Mesothelial cell of epicardium (in vitro differentiated cells): Measurements from ENCODE around the gene CHRNB1. TPM values are rescaled to one million over a fixed set of nuclear protein-coding genes. Genes with fewer than 3 reads are reported as not detected.

ENCODE experiments used
- DNase-seq, 2 experiments: peaks; one replicate each; pipeline ENCODE4 v3.0.0; 2021; ENCODE audit warnings: low spot score in 2 of 2; ENCODE audit not compliant: unreplicated experiment in 2 of 2
- H3K27ac Mint-ChIP-seq: 2 replicates; pipeline ENCODE4 v1.8.0; 2021; ENCODE audit warnings: mixed read lengths
- H3K27me3 Mint-ChIP-seq: 2 replicates; pipeline ENCODE4 v1.8.0; 2021; ENCODE audit warnings: low read depth, mixed read lengths
- H3K36me3 Mint-ChIP-seq: 2 replicates; pipeline ENCODE4 v1.8.0; 2021; ENCODE audit warnings: mixed read lengths
- H3K4me1 Mint-ChIP-seq: 2 replicates; pipeline ENCODE4 v1.8.0; 2021; ENCODE audit warnings: mixed read lengths
- H3K4me3 Mint-ChIP-seq: 2 replicates; pipeline ENCODE4 v1.8.0; 2021; ENCODE audit warnings: mild to moderate bottlenecking, moderate library complexity, mixed read lengths
- H3K9me3 Mint-ChIP-seq: 2 replicates; pipeline ENCODE4 v1.8.0; 2021; ENCODE audit warnings: mixed read lengths
- total RNA-seq: library from RNA; stranded (reverse); gene quantifications from 3 replicates; pipeline ENCODE4 v1.2.1, GENCODE V29; 2021
- TF ChIP-seq, protein P1 (sequence below): fragments of 200-600 bp; sonication (generic); IDR thresholded peaks from one replicate; pipeline ENCODE4 v1.5.0; 2021; ENCODE audit warnings: antibody characterized with exemption; ENCODE audit not compliant: unreplicated experiment

CHRNB1 gene
- total RNA-seq, 1 donor from 2014 or later: 17.7 TPM

DNA sequence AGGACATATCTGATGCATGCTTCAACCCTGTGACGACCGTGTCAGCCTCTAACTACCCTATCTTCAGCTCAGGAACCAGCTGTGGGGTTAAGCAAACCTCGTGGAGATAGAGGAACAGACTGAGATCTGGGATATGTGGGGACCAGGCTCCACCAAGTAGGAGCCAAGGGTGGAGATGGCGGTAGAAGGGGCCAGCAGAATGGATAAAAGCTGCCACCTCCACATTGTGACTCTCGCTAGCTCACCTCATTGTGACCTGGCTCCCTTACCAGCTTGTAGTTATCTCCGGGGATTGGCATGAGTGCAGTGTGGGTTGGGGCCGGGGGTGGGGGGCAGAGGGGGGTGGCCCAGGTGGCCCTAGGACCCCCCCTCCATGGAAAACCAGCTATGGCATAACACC, 19.5 kb upstream of the CHRNB1 start, which contains the start of gene SPEM2:
Gene SPEM2 (plus strand): TSS at position 301 of the 400 bp plus-strand sequence. CDS start 73 bp downstream, at position 374.
- DNase-seq: no peak
- Mint-ChIP-seq H3K9me3 (no peaks in the 10 kb centered on the region), H3K36me3 (no peaks in the 10 kb centered on the region), H3K4me3 (no peak within 1 kb of the TSS), H3K27me3 (no peaks in the 10 kb centered on the region), H3K4me1 (no peaks in the 10 kb centered on the region), H3K27ac (no peak within 1 kb of the TSS)
- TF ChIP-seq, protein P1, sequence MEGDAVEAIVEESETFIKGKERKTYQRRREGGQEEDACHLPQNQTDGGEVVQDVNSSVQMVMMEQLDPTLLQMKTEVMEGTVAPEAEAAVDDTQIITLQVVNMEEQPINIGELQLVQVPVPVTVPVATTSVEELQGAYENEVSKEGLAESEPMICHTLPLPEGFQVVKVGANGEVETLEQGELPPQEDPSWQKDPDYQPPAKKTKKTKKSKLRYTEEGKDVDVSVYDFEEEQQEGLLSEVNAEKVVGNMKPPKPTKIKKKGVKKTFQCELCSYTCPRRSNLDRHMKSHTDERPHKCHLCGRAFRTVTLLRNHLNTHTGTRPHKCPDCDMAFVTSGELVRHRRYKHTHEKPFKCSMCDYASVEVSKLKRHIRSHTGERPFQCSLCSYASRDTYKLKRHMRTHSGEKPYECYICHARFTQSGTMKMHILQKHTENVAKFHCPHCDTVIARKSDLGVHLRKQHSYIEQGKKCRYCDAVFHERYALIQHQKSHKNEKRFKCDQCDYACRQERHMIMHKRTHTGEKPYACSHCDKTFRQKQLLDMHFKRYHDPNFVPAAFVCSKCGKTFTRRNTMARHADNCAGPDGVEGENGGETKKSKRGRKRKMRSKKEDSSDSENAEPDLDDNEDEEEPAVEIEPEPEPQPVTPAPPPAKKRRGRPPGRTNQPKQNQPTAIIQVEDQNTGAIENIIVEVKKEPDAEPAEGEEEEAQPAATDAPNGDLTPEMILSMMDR: no peak

- no peak for DNase-seq
- Mint-ChIP-seq H3K27me3 (no peaks in the 10 kb centered on the region), H3K4me1 (no peaks in the 10 kb centered on the region), H3K9me3 (no peaks in the 10 kb centered on the region), H3K4me3 (no peak overlapping the region), H3K36me3 (no peaks in the 10 kb centered on the region), H3K27ac (no peak overlapping the region)
- TF ChIP-seq, protein P1: no peak
These were observed 19.1 kb upstream of the CHRNB1 start for GRCh38 chr17:7425756-7426155.

DNA sequence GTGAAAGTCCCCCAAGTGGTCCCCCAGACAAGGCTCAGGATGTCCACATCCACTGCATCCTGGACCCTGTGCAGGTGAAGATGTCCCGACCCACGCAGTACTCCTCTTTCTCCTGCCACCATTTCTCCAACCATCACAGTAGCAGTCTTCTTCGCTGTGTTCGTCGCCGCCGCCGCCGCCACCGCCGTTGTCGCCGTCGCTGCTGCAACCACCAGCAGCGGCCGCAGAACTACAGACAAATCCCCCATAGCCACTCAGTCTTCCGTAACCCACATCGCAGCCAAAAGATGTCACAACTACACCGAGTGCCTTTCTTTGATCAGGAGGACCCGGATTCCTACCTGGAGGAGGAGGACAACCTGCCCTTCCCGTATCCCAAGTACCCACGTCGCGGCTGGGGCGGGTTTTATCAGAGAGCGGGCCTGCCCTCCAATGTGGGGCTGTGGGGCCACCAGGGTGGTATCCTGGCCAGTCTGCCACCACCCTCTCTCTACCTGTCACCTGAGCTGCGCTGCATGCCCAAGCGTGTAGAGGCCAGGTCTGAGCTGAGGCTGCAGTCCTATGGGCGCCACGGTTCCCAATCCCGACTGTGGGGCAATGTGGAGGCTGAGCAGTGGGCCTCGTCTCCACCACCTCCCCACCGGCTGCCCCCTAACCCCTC, 18.5 kb upstream of the CHRNB1 start:
- no peak overlapping the region for H3K27ac Mint-ChIP-seq
- H3K36me3 Mint-ChIP-seq: no peaks in the 10 kb centered on the region
- no peaks in the 10 kb centered on the region for H3K4me1 Mint-ChIP-seq
- H3K27me3 Mint-ChIP-seq: no peaks in the 10 kb centered on the region
- no peak overlapping the region for H3K4me3 Mint-ChIP-seq
- TF ChIP-seq, protein P1: no peak
- H3K9me3 Mint-ChIP-seq: no peaks in the 10 kb centered on the region
- no peak for DNase-seq

GRCh38 chr17:7426896-7427489, 17.9 kb upstream of the CHRNB1 start:
- no peak for DNase-seq
- Mint-ChIP-seq H3K36me3 (no peaks in the 10 kb centered on the region), H3K27ac (no peak overlapping the region), H3K4me3 (no peak overlapping the region), H3K9me3 (no peaks in the 10 kb centered on the region), H3K4me1 (no peaks in the 10 kb centered on the region), H3K27me3 (no peaks in the 10 kb centered on the region)
- TF ChIP-seq, protein P1: no peak

- H3K27me3 Mint-ChIP-seq: no peaks in the 10 kb centered on the region
- H3K27ac Mint-ChIP-seq: no peak overlapping the region
- no peaks in the 10 kb centered on the region for H3K4me1 Mint-ChIP-seq
- no peak for DNase-seq
- no peaks in the 10 kb centered on the region for H3K9me3 Mint-ChIP-seq
- H3K4me3 Mint-ChIP-seq: no peak overlapping the region
- TF ChIP-seq, protein P1: no peak
- H3K36me3 Mint-ChIP-seq: no peaks in the 10 kb centered on the region
These were observed 17.3 kb upstream of the CHRNB1 start for GRCh38 chr17:7427549-7427948.
